22Rv1 (cell line): ENCODE data around the gene VEPH1.

Experiments used
- ZFX ChIP-seq: fragments of 450-650 bp; IDR thresholded peaks from 2 replicates; pipeline ENCODE4 v1.6.1; 2017; ENCODE audit warnings: antibody characterized with exemption, borderline replicate concordance
- TF ChIP-seq, protein P1 (sequence below): fragments of 450-650 bp; IDR thresholded peaks from 2 replicates; pipeline ENCODE4 v1.5.1; 2017; ENCODE audit warnings: mild to moderate bottlenecking

DNA sequence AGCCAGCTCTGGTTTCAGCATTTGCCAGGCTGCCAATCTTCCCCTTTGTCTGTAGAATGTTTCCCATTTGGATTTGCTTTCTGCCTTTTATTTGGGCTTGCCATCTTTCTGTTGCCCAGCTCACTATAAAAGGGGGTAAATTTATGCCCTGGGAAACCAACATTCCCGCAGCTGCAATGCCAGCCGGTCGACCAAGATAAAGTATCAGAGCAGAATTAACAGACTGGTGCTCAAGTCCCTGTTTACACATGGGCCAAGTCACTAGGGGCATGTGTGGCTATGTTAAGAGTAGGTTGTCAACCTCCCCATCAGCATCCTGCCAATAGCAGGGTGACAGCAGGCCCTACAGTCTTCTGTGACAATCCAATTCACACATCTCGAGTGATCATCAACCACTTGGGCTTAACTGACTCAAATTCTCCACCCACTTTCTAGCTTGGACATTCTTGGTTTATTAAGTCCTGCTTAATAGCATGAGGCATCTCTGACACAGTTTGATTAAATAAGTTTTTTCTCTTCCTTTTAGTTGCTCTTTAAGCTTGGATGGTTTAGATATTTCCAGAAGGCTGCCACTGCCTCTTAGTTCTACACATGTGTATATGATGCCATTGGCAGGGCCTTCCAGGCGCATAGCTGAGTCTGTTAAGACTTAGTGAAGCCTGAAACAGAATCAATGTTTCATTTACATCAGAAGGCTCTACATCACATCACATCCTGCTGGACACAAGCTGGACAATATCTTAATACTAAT lies 24.1 kb upstream of the VEPH1 start:
- TF ChIP-seq, protein P1, sequence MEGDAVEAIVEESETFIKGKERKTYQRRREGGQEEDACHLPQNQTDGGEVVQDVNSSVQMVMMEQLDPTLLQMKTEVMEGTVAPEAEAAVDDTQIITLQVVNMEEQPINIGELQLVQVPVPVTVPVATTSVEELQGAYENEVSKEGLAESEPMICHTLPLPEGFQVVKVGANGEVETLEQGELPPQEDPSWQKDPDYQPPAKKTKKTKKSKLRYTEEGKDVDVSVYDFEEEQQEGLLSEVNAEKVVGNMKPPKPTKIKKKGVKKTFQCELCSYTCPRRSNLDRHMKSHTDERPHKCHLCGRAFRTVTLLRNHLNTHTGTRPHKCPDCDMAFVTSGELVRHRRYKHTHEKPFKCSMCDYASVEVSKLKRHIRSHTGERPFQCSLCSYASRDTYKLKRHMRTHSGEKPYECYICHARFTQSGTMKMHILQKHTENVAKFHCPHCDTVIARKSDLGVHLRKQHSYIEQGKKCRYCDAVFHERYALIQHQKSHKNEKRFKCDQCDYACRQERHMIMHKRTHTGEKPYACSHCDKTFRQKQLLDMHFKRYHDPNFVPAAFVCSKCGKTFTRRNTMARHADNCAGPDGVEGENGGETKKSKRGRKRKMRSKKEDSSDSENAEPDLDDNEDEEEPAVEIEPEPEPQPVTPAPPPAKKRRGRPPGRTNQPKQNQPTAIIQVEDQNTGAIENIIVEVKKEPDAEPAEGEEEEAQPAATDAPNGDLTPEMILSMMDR: no peak
- TF ChIP-seq ZFX: no peak
